ENCODE data around the gene OPALIN. TPM values are rescaled to one million over a fixed set of nuclear protein-coding genes. Genes with fewer than 3 reads are reported as not detected.

The OPALIN gene
- total RNA-seq, 1 experiment from 2014 or later, result not detected

DNA sequence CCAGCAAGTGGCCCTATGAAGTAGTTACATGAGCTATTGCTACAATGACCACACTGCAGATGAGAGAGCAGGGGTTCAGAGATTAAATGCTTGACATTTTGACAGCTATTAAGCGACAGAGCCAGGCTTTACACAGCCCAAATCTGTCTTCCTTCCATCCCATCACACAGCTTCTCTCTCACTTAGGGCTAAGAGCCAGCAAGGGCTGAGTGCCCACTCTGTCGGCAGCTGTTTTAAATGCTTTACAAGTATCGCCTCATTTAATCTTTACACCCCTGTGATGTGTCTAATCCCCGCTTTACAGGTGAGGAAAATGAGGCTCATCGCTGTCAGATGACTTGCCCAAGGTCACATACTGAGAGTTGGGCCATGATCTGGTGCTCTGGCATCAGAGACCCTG, 15.2 kb upstream of the OPALIN start:
- DNase-seq (ENCODE audit: low read depth), result no peak

DNA sequence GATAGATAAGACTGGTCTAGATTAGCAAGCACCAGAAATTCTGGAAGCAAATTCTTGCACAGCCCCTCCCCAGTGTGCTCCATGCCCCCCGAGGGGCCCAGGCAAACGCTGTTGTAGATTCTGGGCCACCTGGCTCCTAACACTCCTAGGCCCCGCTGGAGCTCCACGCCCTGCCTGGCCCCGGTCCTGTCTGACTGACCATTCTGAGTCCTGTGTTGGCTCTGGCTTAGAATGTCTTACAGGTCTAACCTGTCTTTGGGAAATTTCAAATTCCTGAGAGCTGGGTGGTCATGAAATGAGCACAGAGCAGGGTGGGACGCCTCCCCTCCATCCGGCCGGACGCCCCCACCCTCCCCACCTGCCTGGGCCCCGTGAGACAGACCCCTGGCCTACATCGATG, 12.6 kb upstream of the OPALIN start:
- no peak for DNase-seq (ENCODE audit: low read depth)

- DNase-seq (ENCODE audit: low read depth), result peak; percentile 39
Observed at GRCh38 chr10:96370584-96371157, 11.9 kb upstream of the OPALIN start.

- peak; percentile 34 for DNase-seq (ENCODE audit: low read depth)
Observed at GRCh38 chr10:96369890-96370583, 11.2 kb upstream of the OPALIN start.

DNA sequence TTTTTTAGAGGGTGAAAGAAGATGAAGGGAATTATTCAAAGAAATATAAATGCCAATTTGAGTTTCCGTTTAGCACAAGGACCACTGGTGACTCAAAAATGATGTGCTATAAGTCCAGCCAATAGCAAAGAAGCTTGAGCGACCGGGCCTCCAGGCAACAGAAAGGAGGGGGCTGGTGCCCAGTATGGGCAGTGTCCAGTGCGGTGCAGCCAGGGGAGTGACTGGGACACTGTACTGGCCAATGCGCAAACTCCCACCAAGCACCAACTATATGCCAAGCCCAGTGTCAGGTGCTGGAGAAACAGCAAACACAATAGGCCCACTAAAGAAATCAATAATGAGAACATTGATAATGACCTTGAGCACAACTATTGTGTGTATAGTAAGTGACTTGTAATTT, 10.2 kb upstream of the OPALIN start:
- DNase-seq (ENCODE audit: low read depth), result no peak

GRCh38 chr10:96367470-96367869, 8.7 kb upstream of the OPALIN start:
- no peak for DNase-seq (ENCODE audit: low read depth)

DNA sequence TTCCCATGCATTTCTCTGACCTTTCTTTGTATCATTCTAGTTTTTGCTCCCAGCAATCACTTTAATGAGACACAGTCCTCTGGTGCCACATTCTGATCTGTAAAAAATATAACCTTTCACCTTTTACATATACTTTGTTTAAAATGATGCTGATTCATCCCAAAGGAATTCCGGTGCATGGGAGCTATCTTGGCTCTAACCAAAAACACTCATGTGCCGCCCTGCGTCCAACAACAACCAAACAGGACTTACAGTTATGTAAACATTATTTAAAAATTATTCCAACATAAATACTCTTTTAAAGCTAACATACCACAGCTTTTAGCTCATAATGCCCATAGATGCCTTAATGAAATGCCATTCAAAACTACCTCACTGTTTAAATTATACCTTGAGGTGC, 7.7 kb upstream of the OPALIN start:
- no peak for DNase-seq (ENCODE audit: low read depth)

- no peak for DNase-seq (ENCODE audit: low read depth)
Observed at GRCh38 chr10:96365571-96365970, 6.8 kb upstream of the OPALIN start.

- no peak for DNase-seq (ENCODE audit: low read depth)
Observed at GRCh38 chr10:96360766-96361165, 2.0 kb upstream of the OPALIN start.

DNA sequence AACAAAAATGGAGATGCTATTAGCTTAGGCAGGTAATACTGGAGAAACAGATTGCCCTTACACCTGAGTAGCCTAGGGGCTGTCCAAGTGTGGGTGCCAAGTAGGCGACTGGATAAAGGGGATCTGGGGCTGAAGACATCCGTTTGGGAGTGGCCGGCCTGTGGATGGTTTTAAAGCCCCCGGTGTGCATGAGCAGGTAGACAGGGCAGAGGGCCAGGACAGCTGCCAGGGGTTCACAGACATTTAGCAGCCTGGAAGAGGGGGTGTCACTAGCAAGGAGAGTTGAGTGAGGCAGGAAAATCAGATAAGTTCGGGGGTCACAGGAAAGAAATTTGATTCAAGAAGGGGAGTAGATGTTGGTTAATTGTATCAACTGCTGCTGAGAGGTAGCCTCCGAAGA, 1.5 kb upstream of the OPALIN start:
- no peak for DNase-seq (ENCODE audit: low read depth)

GRCh38 chr10:96359616-96360015, 814 bp upstream of the OPALIN start:
- no peak for DNase-seq (ENCODE audit: low read depth)

- no peak for DNase-seq (ENCODE audit: low read depth)
Observed at GRCh38 chr10:96357038-96357620, 1.7 kb downstream of the OPALIN start.

- no peak for DNase-seq (ENCODE audit: low read depth)
Observed at GRCh38 chr10:96352582-96352981, 6.2 kb downstream of the OPALIN start.

GRCh38 chr10:96352027-96352426, 6.8 kb downstream of the OPALIN start:
- no peak for DNase-seq (ENCODE audit: low read depth)

DNA sequence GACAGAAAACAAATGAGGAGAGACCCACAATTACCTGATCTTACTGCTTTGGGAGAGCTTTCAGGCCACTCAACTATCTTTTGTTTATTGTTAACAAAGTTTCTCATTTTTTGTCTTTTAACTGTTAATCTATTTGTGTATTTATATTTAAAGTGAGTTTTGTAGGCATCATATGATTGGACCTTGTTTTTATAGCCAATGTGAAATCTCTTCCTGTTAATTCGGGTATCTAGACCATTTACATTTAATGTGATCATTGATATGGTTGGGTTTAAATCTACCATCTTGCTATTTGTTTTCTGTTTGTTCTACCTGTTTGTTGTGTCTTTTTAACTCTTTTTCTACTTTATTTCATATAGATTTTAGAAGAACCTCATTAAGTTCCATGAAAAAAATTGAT, 12.5 kb downstream of the OPALIN start:
- DNase-seq (ENCODE audit: low read depth), result no peak

DNA sequence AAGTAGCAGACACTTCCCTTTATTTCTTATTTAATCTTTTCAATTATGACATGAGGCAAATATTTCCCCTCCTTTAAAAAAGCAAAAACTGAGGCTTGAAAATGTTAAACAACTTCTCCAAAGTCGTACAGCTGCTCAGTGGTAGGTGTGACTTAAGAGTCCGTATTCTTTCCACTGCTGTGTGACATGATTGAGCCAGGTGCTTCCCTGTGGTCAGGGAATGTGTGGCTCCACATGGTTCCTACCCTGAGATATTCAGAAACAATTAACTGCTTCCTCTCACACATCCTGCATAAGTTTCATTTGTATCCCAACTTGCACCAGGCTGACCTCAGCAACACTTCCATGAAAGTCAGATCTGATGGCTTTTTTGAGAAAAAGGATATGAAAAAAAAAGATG, 13.6 kb downstream of the OPALIN start:
- DNase-seq (ENCODE audit: low read depth), result no peak

GRCh38 chr10:96344178-96344577, 14.6 kb downstream of the OPALIN start:
- DNase-seq (ENCODE audit: low read depth), result no peak

DNA sequence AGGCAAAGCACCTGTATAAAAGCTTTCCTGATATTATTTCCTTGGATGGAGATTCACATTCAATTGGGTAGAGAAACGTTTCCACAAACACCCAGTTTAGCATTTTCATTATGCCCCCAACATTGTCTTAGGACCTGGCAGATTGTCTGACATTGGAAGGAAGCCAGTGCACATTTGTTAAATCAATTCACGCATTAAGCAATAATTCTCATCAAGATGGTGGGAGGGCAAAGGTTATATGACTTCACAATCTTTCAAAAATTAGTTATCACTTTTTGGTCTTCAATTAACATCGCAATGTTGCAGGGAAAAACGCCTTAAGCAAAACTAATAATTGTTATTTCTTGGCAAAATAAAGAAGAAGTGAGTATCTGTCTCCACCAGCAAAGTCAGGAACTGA, 16.4 kb downstream of the OPALIN start:
- no peak for DNase-seq (ENCODE audit: low read depth)

DNA sequence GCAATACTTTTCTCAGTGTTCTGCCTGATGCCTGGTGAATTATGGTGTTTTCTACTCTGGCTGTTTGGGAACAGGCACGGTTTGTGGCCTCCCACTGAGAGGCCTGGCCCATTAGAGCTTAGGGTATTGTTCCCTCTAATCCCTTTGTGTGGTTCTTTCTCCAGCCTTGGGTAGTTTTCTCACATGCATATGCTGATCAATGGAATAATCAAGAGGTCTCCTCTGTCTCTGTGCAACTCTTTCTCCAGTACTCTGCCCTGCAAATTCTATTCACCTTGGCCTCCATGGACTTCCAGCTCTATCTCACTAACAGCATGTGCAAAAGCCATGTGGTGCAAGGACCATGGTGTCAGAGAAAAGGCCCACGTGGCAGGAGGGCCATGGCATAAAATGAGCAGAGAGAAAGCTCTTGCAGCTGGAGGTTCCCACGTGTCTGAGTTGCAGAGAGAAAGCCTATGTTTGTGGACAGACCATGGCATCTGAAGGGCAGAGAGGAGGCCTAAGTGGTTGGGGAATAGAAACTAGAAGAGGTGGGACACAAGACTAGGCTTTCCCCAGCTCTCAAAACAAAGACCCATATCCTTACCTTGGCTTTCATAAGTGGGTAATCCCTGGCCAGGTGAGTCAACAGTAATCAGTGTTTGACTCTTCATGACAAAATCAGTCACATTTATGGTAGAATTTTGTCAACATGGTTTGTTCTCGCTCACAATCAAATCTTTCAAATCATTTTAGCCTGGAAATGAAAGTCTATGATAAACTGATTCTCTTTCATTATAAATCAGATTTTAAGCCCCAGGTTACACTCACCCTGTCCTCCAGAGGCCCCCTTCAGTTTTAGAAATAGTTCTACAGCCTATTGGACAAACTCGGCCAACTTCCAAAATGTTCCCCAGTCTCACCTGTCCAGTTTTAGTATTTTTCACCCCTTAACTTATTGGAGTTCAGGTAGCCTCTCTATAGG, 17.3 kb downstream of the OPALIN start:
- DNase-seq (ENCODE audit: low read depth), result no peak

- DNase-seq (ENCODE audit: low read depth), result peak; percentile 32
Observed at GRCh38 chr10:96339956-96340904, 18.6 kb downstream of the OPALIN start.

DNA sequence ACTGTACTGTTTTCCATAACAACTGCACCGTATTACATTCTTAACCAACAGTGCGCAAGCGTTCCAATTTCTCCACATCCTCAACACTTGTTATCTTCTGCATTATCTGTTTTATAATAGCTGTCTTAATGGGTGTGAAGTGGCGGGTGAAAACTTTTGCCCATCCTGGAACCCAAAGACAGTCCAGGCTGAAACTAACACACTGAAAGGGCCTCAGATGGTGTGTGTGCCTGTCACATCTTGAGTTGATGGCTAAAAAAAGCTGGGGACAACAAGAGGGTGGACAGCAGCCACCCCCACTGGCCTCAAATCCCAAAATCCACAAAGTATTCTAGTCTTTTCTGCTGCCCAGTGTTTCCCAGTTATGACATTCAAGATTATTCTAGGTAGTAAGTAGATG, 19.4 kb downstream of the OPALIN start:
- DNase-seq (ENCODE audit: low read depth), result no peak
